GM19035 (cell line): Measurements from ENCODE around the gene PWWP2A.
A peak's percentile ranks its signal among the peaks of the same experiment; 100 is the strongest.

Source experiments
- ATAC-seq: cut with Tn5 transposase; IDR thresholded peaks from one replicate; pipeline ENCODE4 v1.9.1; 2021; ENCODE audit not compliant: unreplicated experiment

Gene PWWP2A

GRCh38 chr5:160133918-160134304, 14.7 kb upstream of the PWWP2A start:
- ATAC-seq = no peak

- ATAC-seq = no peak
These were observed 14.0 kb upstream of the PWWP2A start for GRCh38 chr5:160133071-160133917.

DNA sequence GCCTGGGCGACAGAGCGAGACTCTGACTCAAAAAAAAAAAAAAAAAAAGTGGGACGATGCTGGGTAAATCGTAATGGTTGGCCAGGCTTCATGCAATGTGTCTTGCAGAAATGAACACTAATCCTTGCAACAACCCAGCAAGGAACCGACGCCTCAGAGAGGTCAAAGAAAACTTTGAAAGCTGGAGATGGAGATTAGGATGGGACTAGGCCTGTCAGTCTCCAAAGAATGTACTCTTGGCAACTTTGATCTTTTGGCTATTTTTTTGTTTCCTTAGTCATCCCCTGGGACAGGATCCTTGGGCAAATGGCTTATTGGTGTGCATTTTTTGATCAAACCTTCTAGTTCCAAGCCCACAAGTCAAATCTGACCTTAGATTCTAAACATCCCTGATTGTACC, 10.6 kb upstream of the PWWP2A start:
- no peak for ATAC-seq

DNA sequence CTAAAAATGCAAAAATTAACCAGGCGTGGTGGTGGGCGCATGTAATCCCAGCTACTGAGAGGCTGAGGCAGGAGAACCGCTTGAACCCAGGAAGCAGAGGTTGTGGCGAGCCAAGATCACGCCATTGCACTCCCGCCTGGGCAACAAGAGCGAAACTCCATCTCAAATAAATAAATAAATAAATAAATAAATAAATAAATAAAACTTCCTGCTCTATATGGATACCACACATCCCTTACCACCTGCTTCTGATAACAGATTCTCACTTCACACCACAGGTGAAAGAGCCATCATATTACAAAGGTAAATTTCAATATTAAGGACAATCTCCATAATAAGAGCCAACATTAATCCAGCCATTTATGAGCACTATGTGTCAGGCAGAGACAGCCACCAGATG, 9.4 kb upstream of the PWWP2A start:
- no peak for ATAC-seq

DNA sequence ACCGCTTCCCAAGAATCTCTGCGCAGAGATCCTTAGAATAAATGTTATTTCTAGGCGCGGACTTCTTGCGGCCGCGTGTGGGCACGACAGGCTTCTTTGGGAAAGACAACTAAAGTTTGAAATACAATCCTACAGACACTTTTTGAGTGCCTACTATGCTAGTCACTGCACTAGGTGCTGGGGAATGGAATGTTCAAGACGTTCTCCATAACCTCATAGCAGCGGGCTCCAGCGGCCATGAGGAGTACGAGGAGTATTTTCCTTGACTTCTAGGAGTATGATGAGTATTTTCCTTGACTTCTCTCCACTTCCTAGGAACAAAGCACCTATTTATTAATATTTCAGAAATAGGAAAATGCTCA, 636 bp upstream of the PWWP2A start:
- peak; percentile 2 for ATAC-seq

DNA sequence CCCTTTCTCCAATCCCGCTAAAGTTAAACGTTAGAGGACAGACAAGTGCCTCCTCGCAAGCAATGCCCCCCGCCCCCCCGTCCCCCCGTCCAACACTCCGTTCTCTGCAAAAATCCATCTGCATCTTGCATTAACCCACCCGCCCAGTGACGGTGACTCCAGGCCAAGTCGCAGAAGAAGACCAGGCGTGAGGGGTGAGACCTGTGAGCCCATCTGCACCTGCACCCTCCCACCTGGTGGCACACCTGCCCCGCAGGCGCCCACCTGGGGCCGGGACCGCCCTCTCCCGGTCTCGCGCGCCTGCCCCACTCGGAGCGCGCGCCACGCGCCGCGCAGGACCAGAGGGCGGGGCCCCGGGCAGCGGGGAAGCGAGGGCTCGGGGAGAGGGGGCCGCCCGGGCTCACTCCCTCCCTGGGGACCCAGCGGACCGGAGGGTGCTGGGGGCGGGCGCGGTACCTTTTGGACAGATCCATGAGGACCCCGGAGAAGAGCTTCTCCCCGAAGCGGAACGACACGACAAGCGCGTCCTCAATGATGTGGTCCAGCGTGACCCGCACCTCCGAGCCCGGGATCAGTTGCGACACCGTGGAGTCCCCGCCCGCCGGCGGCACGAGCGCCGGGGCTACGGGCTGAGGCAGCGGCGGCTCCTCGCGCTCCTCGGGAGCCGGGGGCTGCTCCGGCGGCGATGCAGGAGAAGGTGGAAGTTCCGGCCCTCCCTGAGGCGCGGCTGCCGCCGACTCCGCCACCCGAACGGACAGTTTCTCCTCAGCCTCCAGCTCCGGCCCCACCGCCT, 705 bp downstream of the PWWP2A start:
- ATAC-seq = peak; percentile 25

GRCh38 chr5:160116991-160117390, 2.3 kb downstream of the PWWP2A start:
- no peak for ATAC-seq

- ATAC-seq = no peak
These were observed 11.1 kb downstream of the PWWP2A start for GRCh38 chr5:160108124-160108523.

- peak; percentile 62 for ATAC-seq
These were observed 13.4 kb downstream of the PWWP2A start for GRCh38 chr5:160105686-160106360.

DNA sequence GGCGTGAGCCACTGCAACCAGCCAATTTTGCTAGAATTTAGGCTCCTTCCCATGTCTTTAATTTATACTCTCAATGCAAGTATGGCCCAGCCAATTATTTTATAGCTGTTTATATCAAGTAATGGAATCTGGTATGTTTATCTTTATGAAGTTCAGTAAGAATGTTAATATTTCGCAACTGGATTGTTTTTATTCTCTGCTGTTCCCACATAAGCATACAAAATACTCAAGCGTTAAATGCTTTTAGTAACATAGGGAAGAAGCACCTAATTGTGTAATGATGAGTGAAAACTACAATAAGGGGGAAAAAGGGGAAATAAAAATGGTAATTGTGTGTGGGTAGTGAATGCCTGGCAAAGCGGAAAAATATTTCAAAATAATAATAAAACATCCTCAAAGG, 21.3 kb downstream of the PWWP2A start:
- no peak for ATAC-seq

- ATAC-seq = no peak
These were observed 23.1 kb downstream of the PWWP2A start for GRCh38 chr5:160096178-160096577.

- peak; percentile 80 for ATAC-seq
These were observed 26.1 kb downstream of the PWWP2A start for GRCh38 chr5:160092960-160093707.

GRCh38 chr5:160092514-160092913, 26.7 kb downstream of the PWWP2A start:
- no peak for ATAC-seq

DNA sequence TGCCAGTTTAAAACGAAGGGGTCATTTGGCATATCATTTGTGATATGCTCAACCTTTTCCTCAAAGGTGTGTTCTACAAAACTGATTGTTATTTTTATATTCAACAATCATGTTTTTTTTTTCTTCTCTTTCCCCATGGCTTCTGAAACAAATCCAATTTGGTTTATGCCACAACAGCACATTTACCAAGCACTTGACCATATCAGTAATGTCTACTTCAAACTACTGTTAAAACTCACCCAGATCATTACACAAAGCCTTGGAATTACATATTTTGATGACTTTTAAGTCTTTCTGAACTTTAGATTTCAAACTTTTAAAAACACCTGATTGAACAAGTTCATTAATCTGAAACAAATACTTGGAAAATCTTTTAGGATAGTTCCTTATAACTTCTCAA, 29.2 kb downstream of the PWWP2A start:
- no peak for ATAC-seq

DNA sequence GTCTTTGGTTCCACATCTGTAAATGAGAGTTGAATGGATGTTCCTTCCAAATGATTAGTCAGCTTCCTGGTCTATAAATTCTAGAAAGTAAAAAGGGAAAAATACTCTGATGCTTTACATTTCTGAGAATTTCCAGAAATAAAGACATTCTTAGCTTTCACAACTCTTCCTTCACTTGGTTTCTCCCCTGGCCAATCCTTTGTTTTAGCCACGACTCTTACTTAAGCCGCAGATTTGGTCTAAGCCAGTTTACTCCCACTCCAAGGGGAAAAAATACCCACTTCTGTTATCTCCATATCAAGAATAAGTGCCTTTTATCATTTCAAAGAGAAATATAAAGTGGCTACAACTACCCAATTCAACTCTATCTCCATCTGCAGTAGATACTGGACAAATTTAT, 29.7 kb downstream of the PWWP2A start:
- ATAC-seq = no peak

- no peak for ATAC-seq
These were observed 30.4 kb downstream of the PWWP2A start for GRCh38 chr5:160088805-160089204.

GRCh38 chr5:160087199-160087598, 32.1 kb downstream of the PWWP2A start:
- ATAC-seq = no peak

- ATAC-seq = no peak
These were observed 35.1 kb downstream of the PWWP2A start for GRCh38 chr5:160084144-160084543.

- no peak for ATAC-seq
These were observed 35.7 kb downstream of the PWWP2A start for GRCh38 chr5:160083501-160083900.

DNA sequence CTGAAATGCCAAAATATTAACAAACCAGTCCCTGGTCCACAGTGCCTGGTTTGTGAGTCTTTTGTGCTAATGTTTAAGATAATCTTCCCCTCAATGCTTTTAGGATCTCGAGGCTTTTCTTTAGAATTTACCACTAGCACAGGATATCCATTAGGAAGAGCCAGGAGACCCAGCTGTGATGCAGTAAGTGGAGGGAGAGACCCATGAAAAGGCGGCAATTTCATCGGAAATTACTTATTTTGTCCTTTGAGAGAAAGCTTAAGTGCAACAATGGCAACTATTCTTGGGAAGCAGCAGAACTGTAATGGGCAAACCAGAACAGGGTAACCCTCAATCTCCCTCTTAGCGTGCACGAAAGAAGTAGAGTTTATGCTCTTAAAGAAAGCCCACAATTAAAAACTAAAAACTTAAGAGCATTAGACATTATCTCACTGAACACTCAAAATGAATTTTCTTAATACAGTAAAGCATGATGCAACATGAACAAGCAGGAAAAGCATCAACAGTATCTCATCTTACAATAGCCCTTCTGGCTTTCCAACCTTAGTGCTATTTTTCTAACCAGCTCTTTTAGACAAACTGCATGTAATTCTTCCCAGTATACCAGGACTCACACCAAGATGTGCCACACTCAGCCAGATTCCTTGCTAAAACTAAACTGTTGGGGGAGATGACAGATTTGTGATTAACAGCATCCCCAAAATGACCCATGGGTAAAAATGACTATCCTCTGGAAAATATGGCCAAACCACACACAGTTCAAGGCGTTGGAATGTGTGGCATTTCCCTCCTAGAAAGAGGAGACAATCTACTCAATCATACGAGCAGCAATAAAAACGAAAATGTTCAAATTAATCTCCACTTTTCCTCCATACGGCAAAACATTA, 36.4 kb downstream of the PWWP2A start:
- no peak for ATAC-seq
